Measurements from ENCODE around the gene ZIM2. TPM values are rescaled to one million over a fixed set of nuclear protein-coding genes. Genes with fewer than 3 reads are reported as not detected.

The ZIM2 gene
- total and polyA plus RNA-seq, 2 experiments from 2014 or later: not detected

DNA sequence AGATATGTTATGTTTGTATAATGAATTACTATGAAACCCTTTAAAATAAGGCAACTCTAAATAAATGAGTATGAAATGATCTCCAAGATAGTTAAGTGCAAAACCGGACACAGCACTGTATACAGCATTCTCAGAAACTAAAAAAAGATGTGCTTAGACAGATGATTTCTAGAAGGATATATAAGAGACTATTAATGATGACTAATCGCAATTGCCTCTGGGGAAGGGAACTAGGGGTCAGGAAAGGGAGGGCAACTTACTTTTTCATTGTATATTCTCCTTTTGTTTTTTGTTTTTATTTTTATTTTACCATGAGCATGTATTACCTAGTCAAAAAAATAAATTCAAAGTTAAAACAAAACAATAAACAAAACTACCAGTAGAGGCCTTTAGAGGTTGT is 12.8 kb downstream of the ZIM2 start:
- Histone ChIP-seq H3K9ac (no peak overlapping the region), H3K4me2 (ENCODE audit: unreplicated experiment) (no peak overlapping the region), H3K4me3 (no peak overlapping the region), H3K36me3 (ENCODE audit: low read depth) (no peaks in the 10 kb centered on the region), H3K27ac (no peak overlapping the region), H3K9me3 (ENCODE audit: low read depth) (no peaks in the 10 kb centered on the region), H3K79me2 (ENCODE audit: insufficient read depth) (no peaks in the 10 kb centered on the region), H2AFZ (no peak overlapping the region), H3K4me1 (ENCODE audit: insufficient read depth) (no peaks in the 10 kb centered on the region), H3K27me3 (replicated peaks; ENCODE audit: insufficient read depth) (no peaks in the 10 kb centered on the region), H3K9me2 (ENCODE audit: insufficient read depth) (no peaks in the 10 kb centered on the region), H4K20me1 (ENCODE audit: insufficient read depth) (no peaks in the 10 kb centered on the region), H3F3A (ENCODE audit: insufficient read depth) (no peaks in the 10 kb centered on the region)
- in situ Hi-C loops (cut with MboI): no loop called here
- TF ChIP-seq EZH2phosphoT487 (IDR thresholded peaks at IDR 0.05; ENCODE audit: insufficient read depth, low read depth) (no peak), EZH2 (IDR thresholded peaks at IDR 0.05; ENCODE audit: insufficient read depth, poor library complexity, severe bottlenecking) (no peak)
- no peak for DNase-seq
- 15 to 18% methylated on average over 2 of the region's 2 CpGs for WGBS, 2 experiments (ENCODE audit: low coverage in 1 of 2, low lambda C conversion rate in 2 of 2, missing lambda C conversion rate in 2 of 2)

DNA sequence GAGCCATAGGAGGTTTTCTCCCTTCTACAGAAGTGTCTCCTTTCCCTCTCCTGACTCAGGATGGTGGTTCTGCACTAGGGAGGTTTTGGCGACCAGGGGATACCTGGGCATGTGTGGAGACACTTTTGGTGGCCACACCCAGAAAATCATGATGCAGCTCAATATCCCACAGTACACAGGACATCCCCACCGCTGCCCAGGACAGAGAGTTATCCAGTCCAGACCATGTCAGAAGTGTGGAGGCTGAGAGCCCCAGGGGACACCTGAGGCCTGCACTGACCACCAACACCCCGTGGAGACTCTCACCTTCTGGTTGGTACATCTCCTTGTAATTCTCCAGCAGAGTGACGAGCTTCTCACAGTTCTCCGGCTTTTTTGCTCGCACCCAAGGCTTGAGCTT is 16.6 kb downstream of the ZIM2 start:
- H3K36me3 ChIP-seq (ENCODE audit: low read depth): no peaks in the 10 kb centered on the region
- H3K4me1 ChIP-seq (ENCODE audit: insufficient read depth): no peaks in the 10 kb centered on the region
- H3K4me2 ChIP-seq (ENCODE audit: unreplicated experiment): no peak overlapping the region
- DNase-seq: no peak
- H2AFZ ChIP-seq: no peak overlapping the region
- no peaks in the 10 kb centered on the region for H3K79me2 ChIP-seq (ENCODE audit: insufficient read depth)
- in situ Hi-C loops (cut with MboI): no loop called here
- no peak overlapping the region for H3K4me3 ChIP-seq
- H3F3A ChIP-seq (ENCODE audit: insufficient read depth): no peaks in the 10 kb centered on the region
- H3K9ac ChIP-seq: no peak overlapping the region
- H3K27ac ChIP-seq: no peak overlapping the region
- H3K9me2 ChIP-seq (ENCODE audit: insufficient read depth): no peaks in the 10 kb centered on the region
- no peaks in the 10 kb centered on the region for H4K20me1 ChIP-seq (ENCODE audit: insufficient read depth)
- no peaks in the 10 kb centered on the region for H3K9me3 ChIP-seq (ENCODE audit: low read depth)
- 42 to 58% methylated on average over 6 of the region's 6 CpGs for WGBS, 2 experiments (ENCODE audit: low coverage in 1 of 2, low lambda C conversion rate in 2 of 2, missing lambda C conversion rate in 2 of 2)
- H3K27me3 ChIP-seq (replicated peaks; ENCODE audit: insufficient read depth): no peaks in the 10 kb centered on the region
- TF ChIP-seq EZH2 (IDR thresholded peaks at IDR 0.05; ENCODE audit: insufficient read depth, poor library complexity, severe bottlenecking): no peak
- no peak for TF ChIP-seq EZH2phosphoT487 (IDR thresholded peaks at IDR 0.05; ENCODE audit: insufficient read depth, low read depth)

DNA sequence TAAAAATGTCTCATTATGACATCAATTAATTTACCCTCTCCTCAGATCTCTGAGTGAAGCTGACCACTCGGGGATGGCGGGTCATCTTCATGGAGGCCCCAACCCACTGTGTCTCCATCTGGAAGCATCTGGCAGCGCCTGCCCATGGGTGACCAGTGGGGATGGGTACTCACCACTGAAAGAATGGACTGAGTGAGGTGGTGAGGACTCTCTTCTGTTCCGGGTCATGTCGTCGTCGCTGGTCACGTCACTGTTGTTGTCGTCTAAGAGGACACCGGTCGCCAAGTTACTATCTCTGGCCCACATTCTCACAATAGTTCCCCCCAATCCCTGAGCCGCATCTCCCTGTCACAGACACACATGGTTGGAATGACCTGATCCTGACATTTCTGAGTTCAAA is 17.1 kb downstream of the ZIM2 start:
- 69 to 70% methylated on average over 12 of the region's 12 CpGs for WGBS, 2 experiments (ENCODE audit: low coverage in 1 of 2, low lambda C conversion rate in 2 of 2, missing lambda C conversion rate in 2 of 2)
- in situ Hi-C loops (cut with MboI): no loop called here

DNA sequence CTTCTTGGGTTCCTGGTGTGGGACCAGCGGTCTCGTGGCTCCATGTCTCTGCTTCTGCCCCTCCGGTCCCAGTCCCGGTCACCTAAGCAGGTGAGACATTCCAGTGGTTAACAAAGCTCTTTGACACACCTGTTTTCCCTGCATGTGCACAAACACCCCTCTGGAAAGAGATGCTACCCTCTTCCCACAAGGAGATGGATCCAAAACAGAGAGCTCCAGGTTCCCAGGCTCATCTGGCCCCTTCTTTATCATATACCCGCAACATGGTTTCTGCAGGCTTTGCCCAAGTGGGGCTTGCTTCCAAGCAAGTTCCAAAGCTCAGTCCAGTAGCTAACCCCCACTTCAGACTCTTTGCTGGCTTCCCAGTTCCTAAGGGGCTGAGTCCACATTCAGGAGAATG is 17.8 kb downstream of the ZIM2 start:
- H3K4me2 ChIP-seq (ENCODE audit: unreplicated experiment): no peak overlapping the region
- 53 to 66% methylated on average over 5 of the region's 5 CpGs for WGBS, 2 experiments (ENCODE audit: low coverage in 1 of 2, low lambda C conversion rate in 2 of 2, missing lambda C conversion rate in 2 of 2)
- no peaks in the 10 kb centered on the region for H3K36me3 ChIP-seq (ENCODE audit: low read depth)
- no peak overlapping the region for H3K9ac ChIP-seq
- H3K79me2 ChIP-seq (ENCODE audit: insufficient read depth): no peaks in the 10 kb centered on the region
- DNase-seq: no peak
- H3K9me3 ChIP-seq (ENCODE audit: low read depth): no peaks in the 10 kb centered on the region
- TF ChIP-seq EZH2 (IDR thresholded peaks at IDR 0.05; ENCODE audit: insufficient read depth, poor library complexity, severe bottlenecking) (no peak), EZH2phosphoT487 (IDR thresholded peaks at IDR 0.05; ENCODE audit: insufficient read depth, low read depth) (no peak)
- no peaks in the 10 kb centered on the region for H3F3A ChIP-seq (ENCODE audit: insufficient read depth)
- no peaks in the 10 kb centered on the region for H3K9me2 ChIP-seq (ENCODE audit: insufficient read depth)
- in situ Hi-C loops (cut with MboI): no loop called here
- H3K4me1 ChIP-seq (ENCODE audit: insufficient read depth): no peaks in the 10 kb centered on the region
- H3K4me3 ChIP-seq: no peak overlapping the region
- H3K27ac ChIP-seq: no peak overlapping the region
- H4K20me1 ChIP-seq (ENCODE audit: insufficient read depth): no peaks in the 10 kb centered on the region
- no peaks in the 10 kb centered on the region for H3K27me3 ChIP-seq (replicated peaks; ENCODE audit: insufficient read depth)
- H2AFZ ChIP-seq: no peak overlapping the region

More for the DNA sequence above, 17.1 kb downstream of the ZIM2 start:
- H3K4me3 ChIP-seq: no peak overlapping the region
- H2AFZ ChIP-seq: no peak overlapping the region
- no peaks in the 10 kb centered on the region for H4K20me1 ChIP-seq (ENCODE audit: insufficient read depth)
- TF ChIP-seq EZH2 (IDR thresholded peaks at IDR 0.05; ENCODE audit: insufficient read depth, poor library complexity, severe bottlenecking) (no peak), EZH2phosphoT487 (IDR thresholded peaks at IDR 0.05; ENCODE audit: insufficient read depth, low read depth) (no peak)
- H3K27me3 ChIP-seq (replicated peaks; ENCODE audit: insufficient read depth): no peaks in the 10 kb centered on the region
- H3K36me3 ChIP-seq (ENCODE audit: low read depth): no peaks in the 10 kb centered on the region
- no peak overlapping the region for H3K4me2 ChIP-seq (ENCODE audit: unreplicated experiment)
- H3K9ac ChIP-seq: no peak overlapping the region
- no peak overlapping the region for H3K27ac ChIP-seq
- DNase-seq: no peak
- no peaks in the 10 kb centered on the region for H3K9me2 ChIP-seq (ENCODE audit: insufficient read depth)
- no peaks in the 10 kb centered on the region for H3F3A ChIP-seq (ENCODE audit: insufficient read depth)
- no peaks in the 10 kb centered on the region for H3K4me1 ChIP-seq (ENCODE audit: insufficient read depth)
- no peaks in the 10 kb centered on the region for H3K79me2 ChIP-seq (ENCODE audit: insufficient read depth)
- no peaks in the 10 kb centered on the region for H3K9me3 ChIP-seq (ENCODE audit: low read depth)

DNA sequence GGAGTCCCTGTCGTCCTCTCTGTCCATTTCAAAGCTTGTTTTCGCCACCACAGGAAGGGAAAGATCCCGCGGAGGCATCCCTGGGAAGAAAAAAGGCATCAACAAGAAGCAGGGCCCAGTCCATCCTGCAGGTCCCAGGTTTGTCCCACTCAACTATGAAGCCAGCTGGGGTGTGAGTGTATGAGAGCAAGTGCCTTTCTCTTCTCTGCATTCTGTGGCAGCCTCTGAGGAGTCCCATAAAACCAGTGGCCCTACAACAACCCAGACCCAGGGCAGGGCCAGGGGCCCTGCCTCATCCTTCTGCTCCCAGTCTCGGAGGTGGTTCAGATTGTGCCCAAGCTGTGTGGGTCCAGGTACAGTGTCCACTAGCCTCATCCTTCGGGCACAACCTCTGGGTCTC is 18.9 kb downstream of the ZIM2 start:
- Histone ChIP-seq H3F3A (ENCODE audit: insufficient read depth) (no peaks in the 10 kb centered on the region), H2AFZ (no peak overlapping the region), H3K27me3 (replicated peaks; ENCODE audit: insufficient read depth) (no peaks in the 10 kb centered on the region), H4K20me1 (ENCODE audit: insufficient read depth) (no peaks in the 10 kb centered on the region), H3K36me3 (ENCODE audit: low read depth) (no peaks in the 10 kb centered on the region), H3K9me3 (ENCODE audit: low read depth) (no peaks in the 10 kb centered on the region), H3K4me3 (no peak overlapping the region), H3K27ac (no peak overlapping the region), H3K9ac (no peak overlapping the region), H3K4me2 (ENCODE audit: unreplicated experiment) (no peak overlapping the region), H3K79me2 (ENCODE audit: insufficient read depth) (no peaks in the 10 kb centered on the region), H3K9me2 (ENCODE audit: insufficient read depth) (no peaks in the 10 kb centered on the region), H3K4me1 (ENCODE audit: insufficient read depth) (no peaks in the 10 kb centered on the region)
- DNase-seq: no peak
- no peak for TF ChIP-seq EZH2 (IDR thresholded peaks at IDR 0.05; ENCODE audit: insufficient read depth, poor library complexity, severe bottlenecking)
- TF ChIP-seq EZH2phosphoT487 (IDR thresholded peaks at IDR 0.05; ENCODE audit: insufficient read depth, low read depth): no peak
- 26 to 42% methylated on average over 6 of the region's 6 CpGs for WGBS, 2 experiments (ENCODE audit: low coverage in 1 of 2, low lambda C conversion rate in 2 of 2, missing lambda C conversion rate in 2 of 2)
- in situ Hi-C loops (cut with MboI): no loop called here

Measured in GM23248 (cell line).